Fibroblast of lung (primary cell): ENCODE data around the gene NBPF1. TPM values are rescaled to one million over a fixed set of nuclear protein-coding genes. Genes with fewer than 3 reads are reported as not detected.
"Not testable (repeated sequence)": the region's sequence is repeated elsewhere in the genome, so short reads cannot be mapped to it uniquely, and the experiment has no call there.

Experiments
- DNase-seq, 2 donors: peaks; one replicate each; pipeline versions ENCODE4 v3.0.0 to v3.0.0-alpha.2; 2010; ENCODE audit warnings: low read depth in 2 of 2
- H2AFZ ChIP-seq: 2 replicates; pipeline ENCODE4 v1.5.1; 2012; ENCODE audit warnings: low read length, control low read depth, inconsistent platforms
- H3K27ac ChIP-seq: 2 replicates; pipeline ENCODE4 v1.5.1; 2011; ENCODE audit warnings: low read length, control low read depth; ENCODE audit not compliant: insufficient read depth
- H3K27me3 ChIP-seq: 2 replicates; pipeline ENCODE4 v1.5.1; 2011; ENCODE audit warnings: mild to moderate bottlenecking, low read length; ENCODE audit not compliant: control insufficient read depth, insufficient read depth
- H3K36me3 ChIP-seq: 2 replicates; pipeline ENCODE4 v1.5.1; 2011; ENCODE audit warnings: low read length; ENCODE audit not compliant: control insufficient read depth, insufficient read depth
- H3K4me1 ChIP-seq: 2 replicates; pipeline ENCODE4 v1.5.1; 2011; ENCODE audit warnings: low read length; ENCODE audit not compliant: control insufficient read depth, insufficient read depth; ENCODE audit errors: extremely low read depth
- H3K4me2 ChIP-seq: 2 replicates; pipeline ENCODE4 v1.5.1; 2011; ENCODE audit warnings: low read length, control low read depth; ENCODE audit not compliant: insufficient read depth; ENCODE audit errors: extremely low read depth
- H3K4me3 ChIP-seq, 4 experiments: fragments of 200-600 bp in 1 of 4; sonication (generic) in 1 of 4; replicated peaks in 1 of 4; 2 replicates each; pipeline ENCODE4 v1.5.1; 2011 to 2016; ENCODE audit warnings: low read length in 4 of 4, low read depth in 3 of 4, mild to moderate bottlenecking in 3 of 4, control low read depth in 2 of 4, inconsistent platforms in 1 of 4, mixed read lengths in 1 of 4; ENCODE audit not compliant: insufficient read depth in 1 of 4; ENCODE audit errors: control extremely low read depth in 1 of 4
- H3K79me2 ChIP-seq: 2 replicates; pipeline ENCODE4 v1.5.1; 2012; ENCODE audit warnings: mild to moderate bottlenecking, low read length, inconsistent platforms; ENCODE audit not compliant: control insufficient read depth, insufficient read depth
- H3K9ac ChIP-seq: 2 replicates; pipeline ENCODE4 v1.5.1; 2011; ENCODE audit warnings: mild to moderate bottlenecking, low read length, control low read depth; ENCODE audit not compliant: insufficient read depth
- H3K9me3 ChIP-seq: 2 replicates; pipeline ENCODE4 v1.5.1; 2012; ENCODE audit warnings: low read depth, low read length; ENCODE audit not compliant: control insufficient read depth, insufficient read depth
- H4K20me1 ChIP-seq: 2 replicates; pipeline ENCODE4 v1.5.1; 2011; ENCODE audit warnings: low read length; ENCODE audit not compliant: control insufficient read depth, insufficient read depth; ENCODE audit errors: extremely low read depth
- polyA plus RNA-seq, 2 donors: library from polyadenylated mRNA; depleted of rRNA in 1 of 2; stranded (reverse) in 1 of 2; unstranded in 1 of 2; fragments of >200 nt; gene quantifications; 2 replicates each; pipeline ENCODE4 v1.2.1, GENCODE V29; 2011 to 2012; ENCODE audit warnings: missing spikeins in 1 of 2
- total RNA-seq: library from RNA; depleted of rRNA; stranded (reverse); fragments of >200 nt; gene quantifications from 2 replicates; pipeline ENCODE4 v1.2.1, GENCODE V29; 2014

Gene NBPF1
- total and polyA plus RNA-seq, 2 donors (not counting 1 experiment from before 2014, with no cell fraction given), result 25.3 to 92.3 TPM

DNA sequence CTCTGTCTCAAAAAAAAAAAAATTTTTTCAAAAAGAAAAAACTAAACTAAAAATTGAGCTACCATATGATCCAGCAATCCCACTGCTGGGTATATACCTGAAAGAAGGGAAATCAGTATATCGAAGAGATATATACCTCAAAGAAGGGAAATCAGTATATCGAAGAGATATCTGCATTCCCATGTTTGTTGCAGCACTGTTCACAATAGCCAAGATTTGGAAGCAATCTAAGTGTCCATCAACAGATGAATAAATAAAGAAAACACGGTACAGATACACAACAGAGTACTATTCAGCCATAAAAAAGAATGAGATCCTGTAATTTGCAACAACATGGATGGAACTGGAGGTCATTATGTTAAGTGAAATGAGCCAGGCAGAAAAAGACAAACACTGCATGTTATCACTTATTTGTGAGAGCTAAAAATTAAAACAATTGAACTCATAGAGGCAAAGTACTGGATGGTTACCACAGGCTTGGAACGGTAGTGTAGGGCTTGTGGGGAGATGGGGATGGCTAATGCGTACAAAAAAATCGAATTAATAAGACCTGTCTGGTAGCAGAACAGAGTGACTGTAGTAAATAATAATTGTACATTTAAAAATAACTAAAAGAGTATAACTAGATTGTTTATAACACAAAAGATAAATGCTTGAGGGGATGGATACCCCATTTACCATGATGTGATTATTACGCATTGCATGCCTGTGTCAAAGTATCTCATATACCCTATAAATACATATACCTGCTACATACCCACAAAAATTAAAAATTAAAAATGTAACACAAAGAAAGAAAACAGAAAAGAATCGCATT, 28.0 kb upstream of the NBPF1 start:
- H3K9ac ChIP-seq, H3K4me1 ChIP-seq, H3K9me3 ChIP-seq, H3K4me2 ChIP-seq, H3K36me3 ChIP-seq, DNase-seq, H3K4me3 ChIP-seq, H3K27ac ChIP-seq, H3K27me3 ChIP-seq, H4K20me1 ChIP-seq, H2AFZ ChIP-seq: not testable (repeated sequence)
- peaks cover 27% of the 10 kb centered on the region for H3K79me2 ChIP-seq

DNA sequence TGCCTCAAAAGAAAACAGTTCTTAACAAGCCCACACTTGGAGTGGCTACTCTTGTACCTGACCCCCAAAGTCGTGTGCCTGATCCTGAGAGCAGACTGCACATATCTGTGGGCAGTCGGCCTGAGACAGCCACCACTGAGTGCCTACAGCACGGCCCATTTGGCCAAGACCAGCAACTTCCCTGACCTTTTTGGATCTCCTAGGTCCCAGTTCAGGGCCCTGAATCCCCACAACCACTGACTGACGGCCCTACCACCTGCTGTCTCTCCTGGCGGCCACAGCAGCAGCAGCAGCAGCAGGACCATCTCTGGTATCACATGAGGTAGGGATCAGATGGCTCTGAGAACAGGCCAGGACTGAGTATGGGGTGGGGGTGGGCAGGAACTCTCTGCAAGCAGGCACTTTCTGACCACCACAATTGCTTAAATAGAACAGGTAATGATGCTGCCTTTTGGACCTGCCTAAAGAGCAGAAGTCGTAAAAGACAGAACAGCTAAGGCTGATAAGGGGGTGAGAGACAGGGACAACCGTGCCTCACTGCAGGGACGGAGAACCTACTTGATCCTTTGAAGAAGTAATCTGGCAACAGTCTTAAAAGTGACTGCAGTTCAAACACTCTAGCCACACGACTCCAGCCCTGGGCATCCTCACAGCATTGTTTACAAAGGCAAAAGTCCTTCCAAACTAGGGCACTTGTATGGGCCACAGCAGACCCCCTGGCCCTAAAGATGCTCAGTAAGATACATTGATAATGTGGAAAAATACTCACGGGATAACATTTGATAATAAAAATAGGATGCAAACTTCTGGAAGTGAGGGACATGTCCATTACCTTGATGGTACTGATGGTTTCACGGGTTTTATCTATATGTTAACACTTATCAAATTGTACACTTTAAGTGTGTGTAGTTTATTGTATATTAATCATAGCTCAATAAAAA, 26.0 kb upstream of the NBPF1 start:
- H3K4me1 ChIP-seq, H2AFZ ChIP-seq, H3K9ac ChIP-seq, H4K20me1 ChIP-seq, H3K9me3 ChIP-seq, H3K27me3 ChIP-seq, H3K27ac ChIP-seq, H3K4me3 ChIP-seq, H3K4me2 ChIP-seq, DNase-seq, H3K36me3 ChIP-seq: not testable (repeated sequence)
- peaks cover 27% of the 10 kb centered on the region for H3K79me2 ChIP-seq

DNA sequence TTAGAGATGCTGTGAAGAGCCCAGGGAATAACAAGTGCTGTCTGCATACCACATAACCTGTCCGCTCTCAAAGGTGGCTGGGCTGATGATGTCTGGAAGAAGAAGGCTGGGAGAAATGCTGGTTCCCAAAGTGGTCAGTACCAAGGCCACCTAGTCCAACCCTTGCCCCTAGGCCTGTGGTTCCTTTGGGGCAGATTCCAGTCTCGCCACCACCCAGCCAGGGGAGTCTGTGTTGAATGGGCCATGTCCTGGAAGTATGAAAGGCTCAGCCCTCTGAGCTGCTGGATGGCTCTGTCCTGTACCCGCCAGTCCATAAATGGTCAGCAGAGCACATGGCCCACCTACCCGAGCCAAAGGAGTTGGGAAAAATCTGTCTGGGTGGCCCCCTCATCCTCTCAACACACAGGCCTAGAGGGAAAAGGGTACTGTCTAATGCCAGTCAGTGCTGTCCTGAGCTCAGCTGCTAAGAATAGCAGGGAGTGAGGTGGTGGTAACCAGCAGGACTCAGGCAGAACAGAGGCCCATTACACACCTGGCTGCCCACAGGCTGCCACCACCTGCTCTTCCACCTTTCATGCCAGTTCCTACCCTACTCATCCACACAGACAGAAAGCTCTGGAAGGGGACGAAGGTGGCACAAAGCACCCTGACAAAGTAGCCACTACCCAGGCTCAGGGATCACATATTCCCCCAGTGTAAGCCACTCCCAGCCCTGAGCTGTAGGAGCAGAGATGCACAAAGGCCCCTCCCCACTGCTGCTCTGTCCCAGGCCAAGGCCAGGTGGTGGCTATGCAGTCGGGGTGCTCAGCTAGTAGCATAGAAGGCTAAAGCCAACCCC, 24.8 kb upstream of the NBPF1 start:
- not testable (repeated sequence) for H3K27ac ChIP-seq, H3K4me2 ChIP-seq, H3K4me1 ChIP-seq, H3K4me3 ChIP-seq, H3K9ac ChIP-seq, H3K36me3 ChIP-seq, H4K20me1 ChIP-seq, H2AFZ ChIP-seq, DNase-seq, H3K9me3 ChIP-seq, H3K27me3 ChIP-seq
- H3K79me2 ChIP-seq, result peaks cover 17% of the 10 kb centered on the region

DNA sequence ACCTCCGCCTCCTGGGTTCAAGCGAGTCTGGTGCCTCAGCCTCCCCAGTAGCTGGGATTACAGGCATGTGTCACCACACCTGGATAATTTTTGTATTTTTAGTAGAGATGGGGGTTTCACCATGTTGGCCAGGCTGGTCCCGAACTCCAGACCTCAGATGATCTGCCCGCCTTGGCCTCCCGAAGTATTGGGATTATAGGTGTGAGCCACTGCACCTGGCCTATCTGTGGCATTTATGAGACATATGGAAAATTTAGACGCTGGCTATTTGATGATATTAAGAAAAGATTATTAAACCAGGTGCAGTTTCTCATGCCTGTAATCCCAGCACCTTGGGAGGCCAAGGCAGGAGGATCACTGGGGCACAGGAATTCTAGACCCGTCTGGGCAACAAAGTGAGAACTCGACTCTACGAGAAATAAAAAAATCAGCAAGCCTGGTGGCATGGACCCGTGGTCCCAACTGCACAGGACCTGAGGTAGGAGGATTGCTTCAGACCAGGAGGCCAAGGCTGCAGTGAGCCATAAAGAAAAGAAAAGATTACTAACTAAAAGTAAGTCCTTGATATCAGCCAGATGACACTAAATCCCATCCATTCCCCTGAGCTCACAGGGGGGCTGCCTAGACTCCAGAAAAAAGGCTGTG, 23.3 kb upstream of the NBPF1 start:
- H2AFZ ChIP-seq, H3K9me3 ChIP-seq, DNase-seq: not testable (repeated sequence)

DNA sequence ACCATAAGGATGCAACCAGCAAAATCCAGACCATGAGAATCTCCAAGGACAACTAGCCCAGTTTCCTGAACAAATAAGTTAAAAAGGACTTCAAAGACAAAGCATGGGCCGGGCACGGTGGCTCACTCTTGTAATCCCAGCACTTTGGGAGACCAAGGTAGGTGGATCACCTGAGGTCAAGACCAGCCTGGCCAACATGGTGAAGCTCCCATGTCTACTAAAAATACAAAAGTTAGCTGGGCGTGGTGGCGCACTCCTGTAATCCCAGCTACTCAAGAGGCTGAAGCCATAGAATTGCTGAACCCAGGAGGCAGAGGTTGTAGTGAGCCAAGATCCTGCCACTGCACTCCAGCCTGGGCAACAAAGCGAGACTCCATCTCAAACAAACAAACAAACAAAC, 22.6 kb upstream of the NBPF1 start:
- not testable (repeated sequence) for H3K9ac ChIP-seq, H3K9me3 ChIP-seq, H3K4me1 ChIP-seq, H3K4me2 ChIP-seq, H4K20me1 ChIP-seq, H3K27ac ChIP-seq, H3K27me3 ChIP-seq, H2AFZ ChIP-seq, H3K79me2 ChIP-seq, H3K4me3 ChIP-seq, DNase-seq
- H3K36me3 ChIP-seq, result peaks cover 12% of the 10 kb centered on the region

More for the DNA sequence above, 23.3 kb upstream of the NBPF1 start:
- H3K9ac ChIP-seq, H4K20me1 ChIP-seq, H3K27me3 ChIP-seq, H3K4me1 ChIP-seq, H3K4me2 ChIP-seq, H3K27ac ChIP-seq, H3K4me3 ChIP-seq: not testable (repeated sequence)
- H3K36me3 ChIP-seq, result peaks cover 12% of the 10 kb centered on the region
- peaks cover 11% of the 10 kb centered on the region for H3K79me2 ChIP-seq
